WERI-Rb-1 (cell line): ENCODE measurements around the gene CDR2L.
"Not testable (repeated sequence)": the region's sequence is repeated elsewhere in the genome, so short reads cannot be mapped to it uniquely, and the experiment has no call there.

Experiments
- DNase-seq: peaks from one replicate; pipeline ENCODE4 v3.0.0-alpha.2; 2020
- H3K27ac ChIP-seq: fragments of 250-450 bp; sonication (Bioruptor Pico); 2 replicates; pipeline ENCODE4 v1.5.1; 2020; ENCODE audit warnings: mild to moderate bottlenecking, moderate library complexity
- H3K27me3 ChIP-seq: fragments of 250-450 bp; sonication (Bioruptor Pico); 2 replicates; pipeline ENCODE4 v1.5.1; 2021; ENCODE audit warnings: mild to moderate bottlenecking, low read depth, moderate library complexity; ENCODE audit not compliant: insufficient read depth, severe bottlenecking
- H3K36me3 ChIP-seq: fragments of 250-450 bp; sonication (Bioruptor Pico); 2 replicates; pipeline ENCODE4 v1.5.1; 2020; ENCODE audit warnings: mild to moderate bottlenecking, moderate library complexity
- H3K4me3 ChIP-seq: 2 replicates; pipeline ENCODE4 v1.5.1; 2011; ENCODE audit warnings: low read depth, mild to moderate bottlenecking, control low read depth, low read length
- H3K9me3 ChIP-seq: fragments of 250-450 bp; sonication (Bioruptor Pico); 2 replicates; pipeline ENCODE4 v1.5.1; 2021; ENCODE audit warnings: mild to moderate bottlenecking, moderate library complexity; ENCODE audit not compliant: severe bottlenecking
- CTCF ChIP-seq: IDR thresholded peaks from 2 replicates; pipeline ENCODE4 v1.5.1; 2011; ENCODE audit warnings: low read depth, mild to moderate bottlenecking, control low read depth, inconsistent platforms, low read length

Gene CDR2L

DNA sequence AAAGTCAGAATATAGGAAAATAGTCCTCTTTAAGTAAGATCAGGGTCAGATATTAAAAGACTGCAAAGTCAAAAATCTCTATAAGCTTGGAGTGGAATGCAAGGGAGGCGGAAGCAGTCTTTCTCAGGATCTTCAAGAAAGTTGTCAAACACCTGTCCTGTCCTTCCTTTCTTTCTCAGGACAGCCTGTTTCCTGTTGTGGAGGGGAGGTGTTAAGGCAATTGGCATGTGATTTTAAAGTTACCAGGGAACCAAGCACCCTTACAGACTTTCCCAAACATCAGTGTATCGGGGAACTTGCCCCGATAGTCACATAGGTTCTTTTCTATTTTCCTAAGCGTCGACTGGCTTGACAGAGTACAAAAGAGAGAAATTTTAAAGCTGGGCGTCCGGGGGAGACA lies 57.3 kb downstream of the CDR2L start:
- DNase-seq: no peak
- no peak overlapping the region for H3K27ac ChIP-seq
- no peak for TF ChIP-seq CTCF

GRCh38 chr17:75045946-75046406 lies 58.5 kb downstream of the CDR2L start:
- H3K27me3 ChIP-seq, DNase-seq, H3K9me3 ChIP-seq: not testable (repeated sequence)
- Histone ChIP-seq H3K27ac (peak overlapping the region; percentile 70), H3K36me3 (peaks cover 35% of the 10 kb centered on the region), H3K4me3 (peak overlapping the region; percentile 98)

More for the DNA sequence above, 57.3 kb downstream of the CDR2L start:
- H3K36me3 ChIP-seq: peaks cover 35% of the 10 kb centered on the region
- no peaks in the 10 kb centered on the region for H3K27me3 ChIP-seq
- no peak overlapping the region for H3K4me3 ChIP-seq
- no peaks in the 10 kb centered on the region for H3K9me3 ChIP-seq

GRCh38 chr17:75046407-75047289 lies 59.2 kb downstream of the CDR2L start, which contains the start of the genes ATP5PD and KCTD2:
ATP5PD (minus strand) TSS chr17:75046969; CDS start chr17:75042650, 4,319 bp downstream.
KCTD2 (plus strand) TSS chr17:75047225; CDS start chr17:75047251, 26 bp downstream.
- no peak for TF ChIP-seq CTCF
- H3K36me3 ChIP-seq: peaks cover 35% of the 10 kb centered on the region
- DNase-seq: peak; percentile 99
- H3K9me3 ChIP-seq: no peaks in the 10 kb centered on the region
- peak within 1 kb of the TSS; percentile 70 for H3K27ac ChIP-seq
- H3K4me3 ChIP-seq: peak within 1 kb of the TSS; percentile 98
- H3K27me3 ChIP-seq: no peaks in the 10 kb centered on the region

GRCh38 chr17:75047398-75048098 lies 60.1 kb downstream of the CDR2L start:
- Histone ChIP-seq H3K4me3 (peak overlapping the region; percentile 98), H3K36me3 (peaks cover 39% of the 10 kb centered on the region), H3K27ac (peak overlapping the region; percentile 58), H3K27me3 (no peaks in the 10 kb centered on the region), H3K9me3 (no peaks in the 10 kb centered on the region)
- TF ChIP-seq CTCF: no peak
- peak; percentile 41 for DNase-seq

GRCh38 chr17:75048249-75048878 lies 60.9 kb downstream of the CDR2L start:
- Histone ChIP-seq H3K9me3 (no peaks in the 10 kb centered on the region), H3K4me3 (peak overlapping the region; percentile 98; the same call in 1 of the 2 replicates), H3K27ac (no peak overlapping the region), H3K27me3 (no peaks in the 10 kb centered on the region), H3K36me3 (peaks cover 48% of the 10 kb centered on the region)
- DNase-seq: no peak
- TF ChIP-seq CTCF: no peak
